Endodermal cell (in vitro differentiated cells): Measurements from ENCODE around the gene GLYATL2. TPM values are rescaled to one million over a fixed set of nuclear protein-coding genes. Genes with fewer than 3 reads are reported as not detected.

ENCODE experiments used
- DNase-seq: peaks from one replicate; pipeline ENCODE4 v3.0.0-alpha.2; 2017
- H3K27ac ChIP-seq: 2 replicates; pipeline ENCODE4 v1.5.1; 2013; ENCODE audit warnings: mild to moderate bottlenecking, low read depth, low read length, moderate library complexity
- H3K27me3 ChIP-seq: 2 replicates; pipeline ENCODE4 v1.6.1; 2013; ENCODE audit warnings: mild to moderate bottlenecking, low read length, moderate library complexity; ENCODE audit not compliant: insufficient read depth, control insufficient read depth, poor library complexity, severe bottlenecking
- H3K36me3 ChIP-seq: 2 replicates; pipeline ENCODE4 v1.7.0; 2013; ENCODE audit warnings: mild to moderate bottlenecking, low read length, moderate library complexity; ENCODE audit not compliant: control insufficient read depth, insufficient read depth
- H3K4me1 ChIP-seq: one replicate; pipeline ENCODE4 v1.7.0; 2013; ENCODE audit warnings: low read length; ENCODE audit not compliant: control insufficient read depth, insufficient read depth
- H3K4me3 ChIP-seq: 2 replicates; pipeline ENCODE4 v1.5.1; 2013; ENCODE audit warnings: mild to moderate bottlenecking, low read length, moderate library complexity
- H3K9ac ChIP-seq: 2 replicates; pipeline ENCODE4 v1.6.1; 2013; ENCODE audit warnings: mild to moderate bottlenecking, low read length, moderate library complexity; ENCODE audit not compliant: poor library complexity, severe bottlenecking; ENCODE audit errors: extremely low read depth
- H3K9me3 ChIP-seq: 2 replicates; pipeline ENCODE4 v1.6.1; 2013; ENCODE audit warnings: mild to moderate bottlenecking, low read length, moderate library complexity; ENCODE audit not compliant: control insufficient read depth
- H3K27ac Mint-ChIP-seq: 2 replicates; pipeline ENCODE4 v1.8.0; 2020; ENCODE audit warnings: mixed read lengths
- H3K27me3 Mint-ChIP-seq: 2 replicates; pipeline ENCODE4 v1.8.0; 2021; ENCODE audit warnings: mild to moderate bottlenecking, mixed read lengths; ENCODE audit not compliant: insufficient read depth
- H3K36me3 Mint-ChIP-seq: 2 replicates; pipeline ENCODE4 v1.8.0; 2020; ENCODE audit warnings: low read depth, mixed read lengths
- H3K4me1 Mint-ChIP-seq: 2 replicates; pipeline ENCODE4 v1.8.0; 2020; ENCODE audit warnings: mixed read lengths
- H3K4me3 Mint-ChIP-seq: 2 replicates; pipeline ENCODE4 v1.8.0; 2020; ENCODE audit warnings: mild to moderate bottlenecking, moderate library complexity, mixed read lengths
- H3K9me3 Mint-ChIP-seq: 2 replicates; pipeline ENCODE4 v1.8.0; 2020; ENCODE audit warnings: mild to moderate bottlenecking, mixed read lengths
- CTCF ChIP-seq: fragments of 200-600 bp; sonication (generic); conservative IDR thresholded peaks from 2 replicates; pipeline ENCODE4 v1.5.0; 2021; ENCODE audit warnings: antibody characterized with exemption, mild to moderate bottlenecking
- WGBS, 2 experiments: methylation state at CpG; one replicate each; pipeline versions ENCODE4 v1.1.5 to v1.1.7; 2013; ENCODE audit warnings: missing lambda C conversion rate in 2 of 2, mixed read lengths in 1 of 2; ENCODE audit not compliant: insufficient coverage in 1 of 2, insufficient read length in 1 of 2; 5-methylcytosine and 5-hydroxymethylcytosine counted together
- total RNA-seq, 2 donors: library from RNA; stranded (reverse); fragmentation: NEBNext Ultra II Directional in 1 of 2; extraction: Animal tissue kit (Norgen Biotek cat#: 25700) in 1 of 2; gene quantifications; 2 replicates in 1 of 2; 3 replicates in 1 of 2; pipeline ENCODE4 v1.2.1, GENCODE V29; 2021

GLYATL2 gene
- total RNA-seq, 2 donors from 2014 or later: 0.35 to 1.4 TPM

GRCh38 chr11:58830673-58831301 lies 13.7 kb downstream of the GLYATL2 start:
- peaks cover 78% of the 10 kb centered on the region for H3K9me3 ChIP-seq
- 84 to 93% methylated on average over 6 to 29 of the region's 31 CpGs for WGBS, 2 experiments
- H3K36me3 ChIP-seq: no peaks in the 10 kb centered on the region
- Mint-ChIP-seq H3K36me3 (no peaks in the 10 kb centered on the region), H3K4me1 (no peaks in the 10 kb centered on the region), H3K27ac (no peak overlapping the region), H3K4me3 (no peak overlapping the region), H3K27me3 (no peaks in the 10 kb centered on the region), H3K9me3 (peaks cover 74% of the 10 kb centered on the region)
- H3K27me3 ChIP-seq: no peaks in the 10 kb centered on the region
- H3K4me3 ChIP-seq: no peak overlapping the region
- DNase-seq: no peak
- H3K9ac ChIP-seq: no peak overlapping the region
- H3K4me1 ChIP-seq: no peaks in the 10 kb centered on the region
- no peak overlapping the region for H3K27ac ChIP-seq
- no peak for TF ChIP-seq CTCF

- Mint-ChIP-seq H3K9me3 (peaks cover 73% of the 10 kb centered on the region), H3K4me1 (no peaks in the 10 kb centered on the region), H3K4me3 (no peak overlapping the region), H3K27me3 (no peaks in the 10 kb centered on the region), H3K27ac (no peak overlapping the region), H3K36me3 (no peaks in the 10 kb centered on the region)
- H3K4me3 ChIP-seq: no peak overlapping the region
- no peak for DNase-seq
- no peaks in the 10 kb centered on the region for H3K27me3 ChIP-seq
- no peaks in the 10 kb centered on the region for H3K4me1 ChIP-seq
- H3K36me3 ChIP-seq: no peaks in the 10 kb centered on the region
- no peak overlapping the region for H3K9ac ChIP-seq
- H3K27ac ChIP-seq: no peak overlapping the region
- peaks cover 77% of the 10 kb centered on the region for H3K9me3 ChIP-seq
- TF ChIP-seq CTCF: no peak
Measured at GRCh38 chr11:58829786-58830185, 14.7 kb downstream of the GLYATL2 start.

- peaks cover 81% of the 10 kb centered on the region for H3K9me3 ChIP-seq
- WGBS, 2 experiments: no CpG with 5 or more reads among the region's 1 CpG
- H3K36me3 ChIP-seq: no peaks in the 10 kb centered on the region
- DNase-seq: no peak
- H3K4me1 Mint-ChIP-seq: no peaks in the 10 kb centered on the region
- H3K4me1 ChIP-seq: no peaks in the 10 kb centered on the region
- H3K4me3 ChIP-seq: no peak overlapping the region
- H3K27me3 ChIP-seq: no peaks in the 10 kb centered on the region
- no peak overlapping the region for H3K4me3 Mint-ChIP-seq
- peaks cover 83% of the 10 kb centered on the region for H3K9me3 Mint-ChIP-seq
- H3K36me3 Mint-ChIP-seq: no peaks in the 10 kb centered on the region
- no peak overlapping the region for H3K9ac ChIP-seq
- no peak overlapping the region for H3K27ac Mint-ChIP-seq
- H3K27me3 Mint-ChIP-seq: peaks cover 3% of the 10 kb centered on the region
- no peak for TF ChIP-seq CTCF
- H3K27ac ChIP-seq: no peak overlapping the region
Measured at GRCh38 chr11:58813693-58814092, 30.8 kb downstream of the GLYATL2 start.
